Rectal smooth muscle tissue (tissue), 1 donor: Measurements from ENCODE around the gene RNF148.

Experiments
- H3K27ac ChIP-seq: one replicate; pipeline ENCODE4 v1.7.0; 2013; ENCODE audit warnings: low read depth, low read length, inconsistent platforms
- H3K27me3 ChIP-seq: one replicate; pipeline ENCODE4 v1.7.0; 2013; ENCODE audit warnings: low read length; ENCODE audit not compliant: control insufficient read depth, insufficient read depth
- H3K36me3 ChIP-seq: one replicate; pipeline ENCODE4 v1.7.0; 2013; ENCODE audit warnings: low read length; ENCODE audit not compliant: control insufficient read depth, insufficient read depth
- H3K4me1 ChIP-seq: one replicate; pipeline ENCODE4 v1.7.0; 2013; ENCODE audit warnings: low read length; ENCODE audit not compliant: control insufficient read depth, insufficient read depth
- H3K4me3 ChIP-seq: one replicate; pipeline ENCODE4 v1.7.0; 2013; ENCODE audit warnings: low read length
- H3K9ac ChIP-seq: one replicate; pipeline ENCODE4 v1.7.0; 2013; ENCODE audit warnings: low read length

The RNF148 gene

GRCh38 chr7:122717356-122718089 lies 14.8 kb upstream of the RNF148 start:
- Histone ChIP-seq H3K4me3 (no peak overlapping the region), H3K27me3 (no peaks in the 10 kb centered on the region), H3K4me1 (no peaks in the 10 kb centered on the region), H3K27ac (no peak overlapping the region), H3K36me3 (no peaks in the 10 kb centered on the region), H3K9ac (no peak overlapping the region)

DNA sequence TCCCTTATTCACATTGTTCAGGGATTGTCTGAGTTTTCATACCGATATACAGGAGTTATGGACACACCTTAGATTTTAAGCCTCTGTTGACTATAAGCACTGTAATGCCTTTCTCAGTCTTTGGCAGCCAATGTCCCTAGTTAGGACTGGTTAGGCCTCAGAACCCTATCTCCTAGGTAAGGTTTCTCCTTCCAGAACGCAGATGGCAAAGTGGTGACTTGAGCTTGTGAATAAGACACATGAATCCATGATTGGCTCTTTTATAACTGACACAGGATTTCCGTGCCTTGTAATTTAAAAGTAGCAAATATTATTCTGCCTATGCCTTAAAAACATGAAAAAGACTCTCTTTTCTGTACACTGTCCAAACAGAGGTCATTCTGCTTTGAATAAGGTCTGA lies 12.5 kb upstream of the RNF148 start:
- Histone ChIP-seq H3K4me1 (no peaks in the 10 kb centered on the region), H3K27ac (no peak overlapping the region), H3K27me3 (no peaks in the 10 kb centered on the region), H3K36me3 (no peaks in the 10 kb centered on the region), H3K4me3 (no peak overlapping the region), H3K9ac (no peak overlapping the region)

DNA sequence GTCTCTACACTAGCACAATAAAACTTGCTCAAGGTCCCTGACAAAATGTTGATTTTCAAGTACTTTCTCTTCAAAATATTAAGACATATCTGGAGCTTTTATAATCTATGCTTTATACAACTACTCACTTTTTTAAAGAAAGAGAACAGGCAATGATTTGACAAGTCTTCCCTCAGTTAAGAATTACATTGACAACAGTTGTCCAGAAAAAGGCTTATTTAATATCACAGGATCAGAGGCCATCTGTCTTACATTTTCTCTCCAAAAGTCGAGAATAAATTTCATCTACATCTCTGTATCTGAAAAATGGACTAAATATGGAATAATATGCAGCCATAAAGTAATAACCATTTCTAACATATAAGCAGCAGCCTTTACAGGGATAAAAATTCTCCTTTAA lies 8.2 kb upstream of the RNF148 start:
- Histone ChIP-seq H3K27ac (no peak overlapping the region), H3K4me1 (no peaks in the 10 kb centered on the region), H3K27me3 (no peaks in the 10 kb centered on the region), H3K4me3 (no peak overlapping the region), H3K36me3 (no peaks in the 10 kb centered on the region), H3K9ac (no peak overlapping the region)

DNA sequence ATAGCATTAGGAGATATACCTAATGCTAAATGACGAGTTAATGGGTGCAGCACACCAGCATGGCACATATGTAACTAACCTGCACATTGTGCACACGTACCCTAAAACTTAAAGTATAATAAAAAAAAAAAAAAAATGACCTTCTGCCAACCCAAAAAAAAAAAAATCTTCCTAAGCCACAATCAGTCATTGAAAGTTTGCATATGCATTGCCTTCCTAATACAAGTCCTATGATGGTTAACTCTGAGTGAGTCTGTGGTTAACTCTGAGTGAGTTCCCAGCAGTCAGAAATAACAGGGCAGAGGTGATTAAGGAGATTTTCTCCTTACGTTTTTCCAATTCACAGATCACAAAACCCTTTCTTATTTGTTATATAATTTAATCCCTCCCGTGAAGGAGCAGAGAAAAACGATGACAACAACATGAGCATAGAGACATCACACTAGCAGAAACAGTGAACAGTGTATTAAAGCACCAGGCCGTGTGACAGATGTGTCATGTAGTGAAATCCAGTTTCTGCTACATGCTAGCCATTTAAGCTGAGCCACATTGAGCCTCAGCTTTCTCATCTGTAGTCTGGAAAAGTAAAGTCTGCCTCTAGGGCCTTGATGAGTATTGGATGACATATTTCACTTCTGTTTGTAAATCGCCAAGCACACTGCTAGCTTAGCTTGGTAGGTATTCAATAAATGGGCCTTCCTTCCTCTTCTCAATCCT lies 7.4 kb upstream of the RNF148 start:
- no peak overlapping the region for H3K9ac ChIP-seq

GRCh38 chr7:122706836-122707235 lies 4.1 kb upstream of the RNF148 start:
- Histone ChIP-seq H3K27ac (no peak overlapping the region), H3K4me3 (no peak overlapping the region), H3K36me3 (no peaks in the 10 kb centered on the region), H3K27me3 (no peaks in the 10 kb centered on the region), H3K4me1 (no peaks in the 10 kb centered on the region), H3K9ac (no peak overlapping the region)

More for the DNA sequence above, 7.4 kb upstream of the RNF148 start:
- Histone ChIP-seq H3K4me1 (no peaks in the 10 kb centered on the region), H3K4me3 (no peak overlapping the region), H3K27ac (no peak overlapping the region), H3K27me3 (no peaks in the 10 kb centered on the region), H3K36me3 (no peaks in the 10 kb centered on the region)

DNA sequence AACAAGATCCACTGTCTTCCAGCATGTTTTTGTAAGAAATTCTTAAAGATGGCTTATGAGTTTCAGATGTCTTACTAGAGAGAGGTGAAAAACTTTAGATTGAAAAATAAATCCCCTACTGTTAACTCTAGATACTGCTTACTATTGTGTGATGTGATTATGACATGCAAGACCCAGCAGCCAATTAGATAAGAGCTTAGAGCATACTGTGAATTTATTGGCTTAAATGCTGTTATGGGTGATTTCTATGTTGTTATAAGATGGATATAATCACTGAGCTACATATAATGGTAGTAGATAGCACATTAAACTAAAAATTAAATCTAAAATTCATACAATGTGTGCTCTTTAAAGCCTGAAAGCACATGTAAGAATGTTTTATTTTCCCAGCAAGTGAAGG lies 3.7 kb downstream of the RNF148 start, which contains the start of gene RNF133:
Gene RNF133, minus strand, starts transcription at position 101 of the 400 bp plus-strand sequence. CDS start 199 bp downstream, outside the sequence.
- Histone ChIP-seq H3K36me3 (no peaks in the 10 kb centered on the region), H3K27me3 (no peaks in the 10 kb centered on the region), H3K4me1 (no peaks in the 10 kb centered on the region), H3K4me3 (no peak within 1 kb of the TSS), H3K9ac (no peak within 1 kb of the TSS), H3K27ac (no peak within 1 kb of the TSS)

DNA sequence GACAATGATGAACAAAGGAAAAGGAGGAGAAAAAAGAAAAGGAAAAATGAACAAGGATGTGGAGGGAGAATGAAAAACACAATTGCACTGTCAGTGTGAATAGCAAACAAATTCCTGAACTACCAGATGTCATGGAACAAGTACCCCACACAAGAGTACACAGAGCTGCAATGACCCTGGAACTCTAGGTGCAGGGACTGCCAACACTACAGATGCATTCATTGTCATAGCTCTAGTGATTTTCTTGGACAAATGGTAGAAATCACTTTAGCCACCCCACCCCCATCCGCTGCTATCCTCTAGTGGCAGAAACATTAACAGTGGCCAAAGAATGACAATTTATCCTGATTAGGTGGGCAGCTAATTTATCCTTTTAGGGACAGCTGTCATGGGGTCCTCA lies 6.9 kb downstream of the RNF148 start:
- no peak overlapping the region for H3K9ac ChIP-seq
- no peak overlapping the region for H3K27ac ChIP-seq
- H3K4me1 ChIP-seq: no peaks in the 10 kb centered on the region
- no peaks in the 10 kb centered on the region for H3K36me3 ChIP-seq
- no peak overlapping the region for H3K4me3 ChIP-seq
- H3K27me3 ChIP-seq: no peaks in the 10 kb centered on the region

- no peaks in the 10 kb centered on the region for H3K27me3 ChIP-seq
- no peak overlapping the region for H3K9ac ChIP-seq
- H3K36me3 ChIP-seq: no peaks in the 10 kb centered on the region
- no peak overlapping the region for H3K27ac ChIP-seq
- H3K4me3 ChIP-seq: no peak overlapping the region
- H3K4me1 ChIP-seq: no peaks in the 10 kb centered on the region
Observed at GRCh38 chr7:122694697-122695096, 8.0 kb downstream of the RNF148 start.

- Histone ChIP-seq H3K36me3 (no peaks in the 10 kb centered on the region), H3K27me3 (no peaks in the 10 kb centered on the region)
Observed at GRCh38 chr7:122692769-122693309, 9.9 kb downstream of the RNF148 start.

DNA sequence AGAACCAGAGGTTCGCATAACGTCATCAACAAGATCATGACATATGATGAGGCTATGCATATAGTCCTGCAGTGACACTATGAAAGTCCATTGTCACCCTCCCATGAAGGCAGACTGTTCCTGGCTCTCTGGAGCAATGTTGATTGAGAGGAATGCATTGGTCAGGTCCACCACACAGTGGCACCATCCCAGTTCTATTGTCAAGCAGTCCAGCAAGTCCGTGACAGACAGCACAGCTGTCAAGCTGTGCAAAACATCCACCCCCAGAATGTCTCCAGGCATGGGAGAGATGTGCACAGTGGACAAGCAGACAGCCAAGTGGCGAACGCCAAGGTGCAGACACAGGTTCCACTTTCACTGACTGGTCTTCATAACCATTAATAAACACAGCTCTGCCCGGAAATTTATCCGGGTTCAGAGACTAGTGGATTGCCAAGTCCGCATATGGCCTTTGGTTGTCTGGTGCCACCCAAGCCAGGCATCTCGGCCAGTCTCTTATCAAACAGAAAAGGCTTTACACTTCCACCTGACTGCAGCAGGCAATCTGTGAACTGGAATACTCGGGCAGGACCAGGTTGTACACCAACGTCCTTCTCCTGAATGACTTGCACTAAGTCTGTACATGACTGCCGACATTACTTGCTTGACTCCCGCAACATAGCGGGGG lies 11.0 kb downstream of the RNF148 start:
- Histone ChIP-seq H3K27ac (no peak overlapping the region), H3K36me3 (no peaks in the 10 kb centered on the region), H3K27me3 (no peaks in the 10 kb centered on the region), H3K9ac (no peak overlapping the region), H3K4me1 (no peaks in the 10 kb centered on the region), H3K4me3 (no peak overlapping the region)

More at GRCh38 chr7:122692769-122693309, 9.9 kb downstream of the RNF148 start:
- no peak overlapping the region for H3K27ac ChIP-seq
- no peaks in the 10 kb centered on the region for H3K4me1 ChIP-seq
- H3K9ac ChIP-seq: no peak overlapping the region
- H3K4me3 ChIP-seq: no peak overlapping the region

- H3K9ac ChIP-seq: no peak overlapping the region
- H3K4me3 ChIP-seq: no peak overlapping the region
- H3K27me3 ChIP-seq: no peaks in the 10 kb centered on the region
- no peaks in the 10 kb centered on the region for H3K4me1 ChIP-seq
- no peak overlapping the region for H3K27ac ChIP-seq
- no peaks in the 10 kb centered on the region for H3K36me3 ChIP-seq
Observed at GRCh38 chr7:122689346-122690109, 13.2 kb downstream of the RNF148 start.
